Cardiac muscle cell (in vitro differentiated cells and primary cell): ENCODE results near the gene APBA2. TPM values are rescaled to one million over a fixed set of nuclear protein-coding genes. Genes with fewer than 3 reads are reported as not detected.

Source experiments
- DNase-seq, 2 donors: peaks; one replicate each; pipeline versions ENCODE4 v3.0.0 to v3.0.0-alpha.2; 2010 to 2017; ENCODE audit warnings: low read depth in 1 of 2, low spot score in 1 of 2
- H3K27ac ChIP-seq: fragments of 200-600 bp; sonication (generic); 2 replicates; pipeline ENCODE4 v1.5.1; 2016
- H3K27me3 ChIP-seq: fragments of 200-600 bp; sonication (generic); 2 replicates; pipeline ENCODE4 v1.6.0; 2016; ENCODE audit warnings: control low read depth
- H3K36me3 ChIP-seq: fragments of 200-600 bp; sonication (generic); 2 replicates; pipeline ENCODE4 v1.5.1; 2016; ENCODE audit warnings: control low read depth
- H3K4me1 ChIP-seq: fragments of 200-600 bp; sonication (generic); 2 replicates; pipeline ENCODE4 v1.8.1; 2017; ENCODE audit warnings: low read depth, mild to moderate bottlenecking, mixed run types
- H3K4me3 ChIP-seq: fragments of 200-600 bp; sonication (generic); 2 replicates; pipeline ENCODE4 v1.5.1; 2016; ENCODE audit warnings: mild to moderate bottlenecking
- H3K9me3 ChIP-seq: fragments of 200-600 bp; sonication (generic); 2 replicates; pipeline ENCODE4 v1.5.1; 2017; ENCODE audit warnings: low read depth, mild to moderate bottlenecking, control low read depth
- CTCF ChIP-seq: IDR thresholded peaks from 2 replicates; pipeline ENCODE4 v1.5.1; 2012; ENCODE audit warnings: low read depth, mild to moderate bottlenecking, low read length
- polyA plus RNA-seq: library from polyadenylated mRNA; unstranded; fragments of >200 nt; fragmentation: Nextera tagmentation; extraction: Ambion mirVana; gene quantifications from 2 replicates; pipeline ENCODE4 v1.2.1, GENCODE V29; 2016
- total RNA-seq: library from RNA; depleted of rRNA; stranded (reverse); fragments of >200 nt; gene quantifications from 2 replicates; pipeline ENCODE4 v1.2.3, GENCODE V29; 2016

Gene APBA2
- total and polyA plus RNA-seq, 2 experiments from 2014 or later, result 20.5 to 33.2 TPM

- no peak overlapping the region for H3K27ac ChIP-seq
- no peaks in the 10 kb centered on the region for H3K36me3 ChIP-seq
- TF ChIP-seq CTCF, result no peak
- no peaks in the 10 kb centered on the region for H3K27me3 ChIP-seq
- H3K9me3 ChIP-seq, result no peaks in the 10 kb centered on the region
- no peak overlapping the region for H3K4me3 ChIP-seq
- H3K4me1 ChIP-seq, result no peaks in the 10 kb centered on the region
- no peak for DNase-seq
These were observed 177.9 kb downstream of the APBA2 start for GRCh38 chr15:29063646-29064045.

- no peak overlapping the region for H3K27ac ChIP-seq
- H3K36me3 ChIP-seq, result no peaks in the 10 kb centered on the region
- H3K4me3 ChIP-seq, result no peak overlapping the region
- H3K9me3 ChIP-seq, result no peaks in the 10 kb centered on the region
- no peak for TF ChIP-seq CTCF
- DNase-seq, result no peak
- no peaks in the 10 kb centered on the region for H3K4me1 ChIP-seq
- H3K27me3 ChIP-seq, result no peaks in the 10 kb centered on the region
These were observed 178.5 kb downstream of the APBA2 start for GRCh38 chr15:29064290-29064689.

- no peak overlapping the region for H3K27ac ChIP-seq
- DNase-seq, result no peak
- no peak overlapping the region for H3K4me3 ChIP-seq
- H3K36me3 ChIP-seq, result no peaks in the 10 kb centered on the region
- no peak for TF ChIP-seq CTCF
- no peaks in the 10 kb centered on the region for H3K9me3 ChIP-seq
- no peaks in the 10 kb centered on the region for H3K4me1 ChIP-seq
- H3K27me3 ChIP-seq, result no peaks in the 10 kb centered on the region
These were observed 179.0 kb downstream of the APBA2 start for GRCh38 chr15:29064731-29065130.

GRCh38 chr15:29065571-29065970 lies 179.8 kb downstream of the APBA2 start:
- TF ChIP-seq CTCF, result no peak
- H3K27me3 ChIP-seq, result no peaks in the 10 kb centered on the region
- H3K4me1 ChIP-seq, result no peaks in the 10 kb centered on the region
- no peaks in the 10 kb centered on the region for H3K36me3 ChIP-seq
- no peaks in the 10 kb centered on the region for H3K9me3 ChIP-seq
- H3K4me3 ChIP-seq, result no peak overlapping the region
- no peak for DNase-seq
- H3K27ac ChIP-seq, result no peak overlapping the region

GRCh38 chr15:29066310-29066709 lies 180.5 kb downstream of the APBA2 start:
- no peaks in the 10 kb centered on the region for H3K4me1 ChIP-seq
- no peaks in the 10 kb centered on the region for H3K9me3 ChIP-seq
- TF ChIP-seq CTCF, result no peak
- no peak overlapping the region for H3K4me3 ChIP-seq
- no peak for DNase-seq
- H3K27me3 ChIP-seq, result no peaks in the 10 kb centered on the region
- H3K27ac ChIP-seq, result no peak overlapping the region
- H3K36me3 ChIP-seq, result no peaks in the 10 kb centered on the region

GRCh38 chr15:29066838-29067237 lies 181.1 kb downstream of the APBA2 start:
- Histone ChIP-seq H3K4me1 (no peaks in the 10 kb centered on the region), H3K4me3 (no peak overlapping the region), H3K27ac (no peak overlapping the region), H3K36me3 (no peaks in the 10 kb centered on the region), H3K27me3 (no peaks in the 10 kb centered on the region), H3K9me3 (no peaks in the 10 kb centered on the region)
- TF ChIP-seq CTCF, result no peak
- DNase-seq, result no peak
